K562 (cell line): ENCODE measurements around the gene NAA38. TPM values are rescaled to one million over a fixed set of nuclear protein-coding genes. Genes with fewer than 3 reads are reported as not detected.

ENCODE experiments used
- C11orf30 ChIP-seq: fragments of 450-650 bp; IDR thresholded peaks from 2 replicates; pipeline ENCODE4 v1.6.1; 2016; ENCODE audit warnings: low read depth, mild to moderate bottlenecking
- CBFA2T3 ChIP-seq: fragments of 450-650 bp; IDR thresholded peaks from 2 replicates; pipeline ENCODE4 v1.6.1; 2017
- CHD1 ChIP-seq: fragments of 200-600 bp; sonication (generic); IDR thresholded peaks from one replicate; pipeline ENCODE4 v1.6.1; 2012; ENCODE audit warnings: mild to moderate bottlenecking, moderate library complexity, low read length, inconsistent platforms
- CXXC5 ChIP-seq: fragments of 250-450 bp; sonication (Bioruptor Pico); IDR thresholded peaks from 2 replicates; pipeline ENCODE4 v1.8.0; 2022; ENCODE audit warnings: inconsistent platforms, mild to moderate bottlenecking, moderate library complexity
- EP400 ChIP-seq: fragments of 450-650 bp; IDR thresholded peaks from 2 replicates; pipeline ENCODE4 v1.6.1; 2017; ENCODE audit warnings: antibody characterized with exemption, mild to moderate bottlenecking, moderate library complexity
- HCFC1 ChIP-seq: IDR thresholded peaks from 2 replicates; pipeline ENCODE4 v1.6.1; 2012; ENCODE audit warnings: low read depth, low read length, improper control_type of control experiment
- JUND ChIP-seq, 2 experiments: IDR thresholded peaks; 2 replicates in 1 of 2; 3 replicates in 1 of 2; pipeline ENCODE4 v1.6.1; 2011; ENCODE audit warnings: borderline replicate concordance in 2 of 2, low read depth in 2 of 2, low read length in 2 of 2, improper control_type of control experiment in 1 of 2, missing biosample characterization in 1 of 2, missing genetic modification characterization in 1 of 2, missing genetic modification reagents in 1 of 2
- KDM4B ChIP-seq, 2 experiments: fragments of 450-650 bp in 1 of 2; sonication (generic) in 1 of 2; IDR thresholded peaks; 2 replicates each; pipeline ENCODE4 v1.6.1; 2016 to 2017; ENCODE audit warnings: borderline replicate concordance in 2 of 2, antibody characterized with exemption in 1 of 2, low read depth in 1 of 2, mild to moderate bottlenecking in 1 of 2
- NFIC ChIP-seq: fragments of 450-650 bp; IDR thresholded peaks from 2 replicates; pipeline ENCODE4 v1.6.1; 2017; ENCODE audit warnings: mild to moderate bottlenecking, inconsistent platforms
- NFIX ChIP-seq: fragments of 250-450 bp; sonication (Bioruptor Pico); IDR thresholded peaks from 2 replicates; pipeline ENCODE4 v1.4.0; 2020; ENCODE audit warnings: low read depth, mild to moderate bottlenecking, moderate library complexity
- PHB2 ChIP-seq: fragments of 450-650 bp; IDR thresholded peaks from 2 replicates; pipeline ENCODE4 v1.6.1; 2017; ENCODE audit warnings: low read depth
- SETDB1 ChIP-seq: IDR thresholded peaks from one replicate; pipeline ENCODE4 v1.6.1; 2012; ENCODE audit warnings: low read length, control low read depth, inconsistent platforms
- SMAD4 ChIP-seq: fragments of 250-450 bp; sonication (Bioruptor Pico); conservative IDR thresholded peaks from 2 replicates; pipeline ENCODE4 v1.8.0; 2021; ENCODE audit warnings: inconsistent platforms, mild to moderate bottlenecking, moderate library complexity
- THRAP3 ChIP-seq: fragments of 450-650 bp; IDR thresholded peaks from 2 replicates; pipeline ENCODE4 v1.6.1; 2016; ENCODE audit warnings: mild to moderate bottlenecking, inconsistent platforms, borderline replicate concordance
- ZNF76 ChIP-seq: fragments of 250-450 bp; sonication (Bioruptor Pico); IDR thresholded peaks from 2 replicates; pipeline ENCODE4 v1.4.0; 2020; ENCODE audit warnings: mild to moderate bottlenecking, moderate library complexity, borderline replicate concordance
- ZNF830 ChIP-seq: fragments of 250-450 bp; sonication (Bioruptor Pico); IDR thresholded peaks from 2 replicates; pipeline ENCODE4 v1.5.0; 2021; ENCODE audit warnings: mild to moderate bottlenecking
- polyA plus RNA-seq, 8 experiments: library from polyadenylated mRNA; depleted of rRNA in 4 of 8; stranded (reverse) in 5 of 8; unstranded in 3 of 8; fragments of >200 nt; fragmentation: Nextera tagmentation in 2 of 8; fragmentation: Illumina TruSeq in 1 of 8; extraction: Ambion mirVana in 2 of 8; extraction: Trizol in 1 of 8; gene quantifications; 2 replicates each; pipeline versions ENCODE4 v1.2.1 to v1.2.3, GENCODE V29; 2011 to 2014; ENCODE audit warnings: inconsistent platforms in 1 of 8, missing spikeins in 1 of 8
- total RNA-seq, 7 experiments: library from RNA; depleted of rRNA in 6 of 7; stranded (reverse); fragments of >200 nt in 6 of 7; fragmentation: Illumina TruSeq in 2 of 7; extraction: Trizol in 2 of 7; gene quantifications; 2 replicates each; pipeline versions ENCODE4 v1.2.1 to v1.2.3, GENCODE V29; 2011 to 2021; ENCODE audit warnings: low replicate concordance in 1 of 7
- TF ChIP-seq, protein P1 (sequence below), 2 experiments: fragments of 450-650 bp; IDR thresholded peaks; 2 replicates each; pipeline ENCODE4 v1.6.1; 2018; ENCODE audit warnings: mild to moderate bottlenecking in 2 of 2, low read depth in 1 of 2; ENCODE audit not compliant: partially characterized antibody in 2 of 2
- TF ChIP-seq, protein P2 (sequence below): fragments of 250-450 bp; sonication (Bioruptor Pico); IDR thresholded peaks from 2 replicates; pipeline ENCODE4 v1.5.0; 2021; ENCODE audit warnings: mild to moderate bottlenecking, moderate library complexity
- TF ChIP-seq, protein P3 (sequence below): sonication (generic); formaldehyde crosslinking; IDR thresholded peaks from 2 replicates; pipeline ENCODE4 v1.8.0; 2022; ENCODE audit warnings: missing genetic modification reagents, mild to moderate bottlenecking, moderate library complexity, borderline replicate concordance

The NAA38 gene
- total and polyA plus RNA-seq, 9 of the 15 experiments (the other 6 are each of a cell fraction or from before 2014, with no cell fraction given), result 16.4 to 99.8 (median 57.3) TPM

DNA sequence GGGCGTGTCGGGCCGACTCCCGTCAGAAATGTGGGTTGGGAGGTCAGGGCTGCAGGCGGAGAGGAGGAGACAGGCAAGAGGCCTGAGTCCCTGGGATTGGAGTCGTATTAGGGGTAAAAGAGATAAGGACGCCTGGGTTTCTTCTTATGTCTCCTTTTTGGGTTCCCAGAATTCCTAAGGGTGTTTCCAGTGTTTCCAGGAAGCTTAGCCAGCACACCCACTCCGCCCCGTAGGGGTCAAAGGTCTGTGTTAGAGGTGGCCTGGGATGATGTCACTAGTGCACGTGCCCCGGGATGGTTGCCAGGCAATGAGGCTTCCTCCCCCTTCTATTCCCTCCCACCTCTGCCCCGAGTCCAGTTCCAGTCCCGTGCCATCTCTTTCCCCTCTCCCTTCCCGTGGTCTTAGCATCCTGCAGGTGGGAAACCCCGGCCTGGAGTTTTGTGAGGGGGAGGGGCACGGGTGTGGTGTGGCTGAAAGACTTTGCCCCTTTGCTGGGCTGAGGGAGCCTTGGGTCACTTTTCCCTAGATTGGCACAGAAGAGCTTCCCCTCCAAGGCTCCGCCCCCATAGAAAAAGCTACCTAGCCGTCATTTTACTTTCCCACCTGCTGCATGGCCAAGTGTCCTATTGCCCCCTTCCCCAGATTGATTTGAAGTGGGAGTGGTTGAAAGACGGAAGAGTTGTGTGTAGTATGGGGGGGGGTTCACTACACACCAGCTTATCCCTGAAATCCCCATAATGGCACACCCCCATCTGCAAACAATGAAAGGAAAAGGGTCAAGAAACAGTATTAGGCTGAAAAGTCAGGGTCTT is 20.6 kb downstream of the NAA38 start (continued):
- peak; percentile 89 for TF ChIP-seq SMAD4 (CRISPR knock-in tag)
- peak; percentile 97 for TF ChIP-seq JUND (IDR thresholded peaks at IDR 0.05; ENCODE audit: borderline replicate concordance, low read depth, low read length)
- peak; percentile 97 for TF ChIP-seq JUND (tag; IDR thresholded peaks at IDR 0.05; ENCODE audit: borderline replicate concordance, low read depth, low read length)
- TF ChIP-seq CHD1, result no peak
- TF ChIP-seq CBFA2T3, result peak; percentile 40
- no peak for TF ChIP-seq NFIX (CRISPR knock-in tag)
- TF ChIP-seq, protein P1, sequence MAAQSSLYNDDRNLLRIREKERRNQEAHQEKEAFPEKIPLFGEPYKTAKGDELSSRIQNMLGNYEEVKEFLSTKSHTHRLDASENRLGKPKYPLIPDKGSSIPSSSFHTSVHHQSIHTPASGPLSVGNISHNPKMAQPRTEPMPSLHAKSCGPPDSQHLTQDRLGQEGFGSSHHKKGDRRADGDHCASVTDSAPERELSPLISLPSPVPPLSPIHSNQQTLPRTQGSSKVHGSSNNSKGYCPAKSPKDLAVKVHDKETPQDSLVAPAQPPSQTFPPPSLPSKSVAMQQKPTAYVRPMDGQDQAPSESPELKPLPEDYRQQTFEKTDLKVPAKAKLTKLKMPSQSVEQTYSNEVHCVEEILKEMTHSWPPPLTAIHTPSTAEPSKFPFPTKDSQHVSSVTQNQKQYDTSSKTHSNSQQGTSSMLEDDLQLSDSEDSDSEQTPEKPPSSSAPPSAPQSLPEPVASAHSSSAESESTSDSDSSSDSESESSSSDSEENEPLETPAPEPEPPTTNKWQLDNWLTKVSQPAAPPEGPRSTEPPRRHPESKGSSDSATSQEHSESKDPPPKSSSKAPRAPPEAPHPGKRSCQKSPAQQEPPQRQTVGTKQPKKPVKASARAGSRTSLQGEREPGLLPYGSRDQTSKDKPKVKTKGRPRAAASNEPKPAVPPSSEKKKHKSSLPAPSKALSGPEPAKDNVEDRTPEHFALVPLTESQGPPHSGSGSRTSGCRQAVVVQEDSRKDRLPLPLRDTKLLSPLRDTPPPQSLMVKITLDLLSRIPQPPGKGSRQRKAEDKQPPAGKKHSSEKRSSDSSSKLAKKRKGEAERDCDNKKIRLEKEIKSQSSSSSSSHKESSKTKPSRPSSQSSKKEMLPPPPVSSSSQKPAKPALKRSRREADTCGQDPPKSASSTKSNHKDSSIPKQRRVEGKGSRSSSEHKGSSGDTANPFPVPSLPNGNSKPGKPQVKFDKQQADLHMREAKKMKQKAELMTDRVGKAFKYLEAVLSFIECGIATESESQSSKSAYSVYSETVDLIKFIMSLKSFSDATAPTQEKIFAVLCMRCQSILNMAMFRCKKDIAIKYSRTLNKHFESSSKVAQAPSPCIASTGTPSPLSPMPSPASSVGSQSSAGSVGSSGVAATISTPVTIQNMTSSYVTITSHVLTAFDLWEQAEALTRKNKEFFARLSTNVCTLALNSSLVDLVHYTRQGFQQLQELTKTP (IDR thresholded peaks at IDR 0.05; ENCODE audit: low read depth in 1 of 2, partially characterized antibody in 2 of 2), result peak in 1 of 2 experiments; percentile 69
- TF ChIP-seq HCFC1, result peak; percentile 62
- peak; percentile 80 for TF ChIP-seq EP400
- TF ChIP-seq NFIC, result peak; percentile 82
- TF ChIP-seq ZNF76, result no peak
- TF ChIP-seq, protein P2, sequence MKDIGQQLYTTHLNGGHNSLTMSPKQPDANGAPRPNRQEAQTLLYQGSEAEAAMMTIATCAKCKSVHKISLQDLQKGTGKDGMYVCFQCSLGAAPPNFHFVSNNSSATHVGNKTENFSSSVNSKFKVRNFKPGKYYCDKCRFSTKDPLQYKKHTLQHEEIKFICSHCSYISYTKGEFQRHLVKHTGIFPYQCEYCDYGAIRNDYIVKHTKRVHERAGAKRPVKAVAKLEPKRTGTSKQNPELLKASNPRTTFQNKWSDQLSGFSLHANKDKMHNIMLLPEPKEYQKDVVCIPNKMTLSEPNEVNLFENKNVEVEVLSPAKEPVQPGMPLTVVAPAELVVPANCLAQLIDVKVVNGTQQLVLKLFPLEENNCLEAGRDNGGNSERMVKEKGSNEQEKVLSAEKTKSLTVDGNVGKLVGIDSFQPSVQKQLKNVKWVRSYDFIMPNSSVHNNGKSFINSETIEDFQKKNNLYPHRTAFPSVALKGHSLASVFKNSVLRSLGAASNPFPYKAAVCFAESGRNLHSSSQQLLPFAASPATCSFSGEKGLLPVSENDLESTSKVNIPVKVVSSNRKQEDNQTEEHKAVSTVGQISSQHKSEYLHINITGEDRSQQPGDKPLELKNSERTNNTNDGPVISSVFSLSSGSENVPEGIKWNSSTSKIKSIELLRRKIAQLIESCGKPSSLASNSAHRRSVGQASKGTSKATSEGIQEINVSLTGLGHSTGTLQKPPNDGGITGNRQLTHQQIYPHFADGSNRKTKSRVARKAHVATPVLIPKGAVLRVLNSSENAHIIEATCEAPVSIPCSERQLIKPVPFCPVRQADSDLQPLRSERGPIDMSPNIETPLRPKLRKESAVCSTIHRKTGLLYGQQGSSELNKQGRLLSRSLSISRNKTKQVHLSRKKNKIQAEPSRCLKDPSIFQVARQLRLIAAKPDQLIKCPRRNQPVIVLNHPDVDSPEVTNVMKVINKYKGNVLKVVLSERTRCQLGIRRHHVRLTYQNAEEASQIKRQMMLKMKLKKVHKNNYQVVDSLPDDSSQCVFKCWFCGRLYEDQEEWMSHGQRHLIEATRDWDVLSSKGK (CRISPR knock-in tag), result no peak
- TF ChIP-seq, protein P3, sequence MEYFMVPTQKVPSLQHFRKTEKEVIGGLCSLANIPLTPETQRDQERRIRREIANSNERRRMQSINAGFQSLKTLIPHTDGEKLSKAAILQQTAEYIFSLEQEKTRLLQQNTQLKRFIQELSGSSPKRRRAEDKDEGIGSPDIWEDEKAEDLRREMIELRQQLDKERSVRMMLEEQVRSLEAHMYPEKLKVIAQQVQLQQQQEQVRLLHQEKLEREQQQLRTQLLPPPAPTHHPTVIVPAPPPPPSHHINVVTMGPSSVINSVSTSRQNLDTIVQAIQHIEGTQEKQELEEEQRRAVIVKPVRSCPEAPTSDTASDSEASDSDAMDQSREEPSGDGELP (CRISPR knock-in tag), result peak; percentile 84
- peak; percentile 9; the same call in 1 of the 2 replicates for TF ChIP-seq C11orf30
- TF ChIP-seq THRAP3, result 0 out of 2 replicates have a peak, but pooled peaks have one; percentile 60
- no peak for TF ChIP-seq PHB2
- TF ChIP-seq SETDB1, result peak; percentile 25
- TF ChIP-seq KDM4B (IDR thresholded peaks at IDR 0.05; ENCODE audit: borderline replicate concordance in 2 of 2, low read depth in 1 of 2), result no peak
- peak; percentile 79 for TF ChIP-seq CXXC5
- TF ChIP-seq ZNF830, result no peak
